ENCODE measurements around the gene HECTD4.

The HECTD4 gene

GRCh38 chr12:112321245-112321644 is 61.0 kb downstream of the HECTD4 start:
- no peak for DNase-seq (ENCODE audit: low spot score)

GRCh38 chr12:112319395-112319794 is 62.8 kb downstream of the HECTD4 start:
- no peak for DNase-seq (ENCODE audit: low spot score)

GRCh38 chr12:112317481-112317880 is 64.8 kb downstream of the HECTD4 start:
- no peak for DNase-seq (ENCODE audit: low spot score)

DNA sequence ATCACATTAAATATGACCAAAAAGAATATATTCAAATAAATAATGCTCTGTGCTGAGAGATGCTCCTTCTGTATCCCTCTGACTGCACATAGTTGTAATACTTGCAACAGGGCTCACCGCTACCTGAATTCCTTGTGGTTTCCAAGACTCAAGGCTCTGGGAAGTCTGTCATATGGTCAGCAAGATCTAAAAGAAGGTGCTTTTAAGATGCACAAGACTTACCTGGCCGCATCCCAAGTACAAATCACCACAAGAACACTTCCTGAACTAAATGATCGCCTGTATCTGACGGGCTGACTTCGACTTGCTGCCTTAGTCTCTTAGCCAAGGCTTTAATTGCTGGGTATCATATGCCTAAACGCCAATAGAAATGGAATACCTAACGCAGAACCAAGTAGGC is 67.2 kb downstream of the HECTD4 start:
- DNase-seq (ENCODE audit: low spot score), result no peak

- DNase-seq (ENCODE audit: low spot score), result no peak
Measured at GRCh38 chr12:112309797-112310196, 72.4 kb downstream of the HECTD4 start.

- no peak for DNase-seq (ENCODE audit: low spot score)
Measured at GRCh38 chr12:112308652-112309051, 73.6 kb downstream of the HECTD4 start.

- no peak for DNase-seq (ENCODE audit: low spot score)
Measured at GRCh38 chr12:112308161-112308560, 74.1 kb downstream of the HECTD4 start.

DNA sequence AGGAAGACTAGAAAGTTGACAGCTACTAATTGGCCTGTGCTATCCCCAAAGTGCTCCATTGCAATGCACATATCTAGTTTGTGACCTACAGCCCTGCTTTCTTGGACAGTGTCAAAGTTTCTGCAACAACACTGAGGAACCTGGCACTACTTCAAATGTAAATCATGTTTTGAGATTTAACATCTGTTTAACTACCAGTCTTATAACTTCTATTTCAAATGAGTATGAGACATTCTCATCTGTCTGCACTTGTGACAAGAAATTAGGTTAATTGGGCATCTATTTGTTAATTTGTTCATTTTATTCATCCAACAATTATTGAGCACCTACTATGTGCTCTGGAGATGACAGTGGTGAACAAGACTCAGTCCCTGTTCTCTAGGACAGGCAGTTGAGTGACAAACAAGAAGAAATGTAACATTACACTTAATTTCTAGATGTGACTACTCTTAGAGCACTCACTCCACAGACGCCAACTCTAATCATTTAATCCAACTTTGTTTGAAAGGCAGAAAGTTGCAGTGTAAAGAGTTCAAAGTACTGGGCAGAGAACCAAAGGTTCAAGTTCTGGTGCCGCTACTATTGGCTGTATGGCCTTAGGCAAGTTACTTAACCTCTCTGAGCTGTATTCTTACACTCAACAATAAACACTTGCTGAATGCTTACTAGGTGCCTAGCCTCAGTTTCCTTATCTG is 74.8 kb downstream of the HECTD4 start:
- no peak for DNase-seq (ENCODE audit: low spot score)

DNA sequence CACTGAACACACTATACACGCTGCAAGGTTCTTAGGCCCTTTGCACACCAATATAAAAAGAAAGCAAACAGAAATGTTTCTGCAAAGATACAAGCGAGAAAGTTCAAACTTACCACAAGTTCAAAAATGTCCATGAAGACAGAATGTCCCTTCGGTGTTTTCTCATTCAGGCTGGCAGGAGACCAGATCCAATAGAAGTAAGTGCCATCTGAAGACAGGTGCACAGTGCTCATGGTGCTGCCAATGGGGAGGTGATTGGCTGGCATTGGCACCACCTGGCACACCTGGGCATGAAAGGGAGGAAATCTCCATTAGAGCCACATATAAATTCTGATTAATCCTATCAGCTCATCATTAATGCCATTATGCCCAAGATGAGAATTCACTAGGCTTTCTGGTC is 76.3 kb downstream of the HECTD4 start:
- no peak for DNase-seq (ENCODE audit: low spot score)

- DNase-seq (ENCODE audit: low spot score), result no peak
Measured at GRCh38 chr12:112304436-112304835, 77.8 kb downstream of the HECTD4 start.

DNA sequence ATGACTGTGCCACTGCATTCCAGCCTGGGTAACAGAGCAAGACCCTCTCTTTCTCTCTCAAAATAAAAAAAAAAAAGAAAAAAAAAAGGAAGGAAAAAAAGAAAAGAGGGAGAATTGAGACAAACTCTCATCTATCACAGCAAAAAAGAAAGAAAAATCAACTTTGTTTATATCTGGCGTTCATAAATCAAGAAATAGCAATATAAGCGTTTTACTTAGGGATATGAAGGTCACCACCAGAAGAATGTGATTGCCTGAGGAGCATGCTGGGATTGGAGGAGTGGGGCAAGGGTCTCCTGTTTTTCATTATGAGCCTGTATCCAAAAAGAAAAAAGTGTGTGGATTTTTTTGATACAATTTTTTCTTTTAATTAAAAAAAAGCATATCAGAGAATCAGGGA is 78.4 kb downstream of the HECTD4 start:
- no peak for DNase-seq (ENCODE audit: low spot score)

DNA sequence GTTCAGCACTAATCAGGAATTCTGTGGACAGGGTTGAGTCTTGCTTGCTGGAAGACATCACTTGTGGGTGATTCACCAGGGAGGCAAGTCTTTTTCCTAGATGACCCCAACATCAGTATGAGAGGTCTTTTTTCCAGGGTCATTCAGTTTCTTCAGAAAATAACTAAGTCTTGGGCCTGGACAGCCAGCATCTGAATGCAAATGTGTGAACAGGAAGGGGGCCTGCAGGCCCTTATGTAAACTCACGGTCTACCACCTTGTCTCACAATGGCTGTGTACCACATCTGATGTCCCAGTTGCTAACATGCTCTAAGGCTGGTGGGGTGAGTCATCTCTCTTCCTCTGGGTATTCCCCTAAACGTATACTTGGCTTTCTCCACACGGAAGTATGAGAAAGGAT is 79.2 kb downstream of the HECTD4 start:
- DNase-seq (ENCODE audit: low spot score), result no peak

GRCh38 chr12:112299704-112300103 is 82.5 kb downstream of the HECTD4 start:
- no peak for DNase-seq (ENCODE audit: low spot score)

- no peak for DNase-seq (ENCODE audit: low spot score)
Measured at GRCh38 chr12:112297188-112297587, 85.0 kb downstream of the HECTD4 start.

GRCh38 chr12:112296183-112296582 is 86.0 kb downstream of the HECTD4 start:
- no peak for DNase-seq (ENCODE audit: low spot score)

DNA sequence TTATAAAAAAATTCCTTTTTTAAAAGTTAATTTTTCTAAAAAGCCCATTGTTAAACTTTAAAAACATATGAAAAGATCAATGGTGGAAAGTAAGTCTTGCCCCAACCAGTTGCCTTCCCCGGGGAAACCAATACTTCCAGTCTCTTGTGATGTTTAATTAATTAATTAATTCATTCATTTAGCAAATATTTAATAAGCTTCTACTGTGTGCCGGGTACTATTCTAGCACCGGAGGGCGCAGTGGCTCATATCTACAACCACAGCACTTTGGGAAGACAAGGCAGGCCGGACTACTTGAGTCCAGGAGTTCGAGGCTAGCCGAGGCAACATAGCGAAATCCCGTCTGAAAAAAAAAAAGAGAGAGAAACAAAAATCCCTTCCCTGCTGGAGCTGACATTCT is 87.4 kb downstream of the HECTD4 start:
- DNase-seq (ENCODE audit: low spot score), result peak; percentile 57

GRCh38 chr12:112288638-112289037 is 93.6 kb downstream of the HECTD4 start:
- no peak for DNase-seq (ENCODE audit: low spot score)

DNA sequence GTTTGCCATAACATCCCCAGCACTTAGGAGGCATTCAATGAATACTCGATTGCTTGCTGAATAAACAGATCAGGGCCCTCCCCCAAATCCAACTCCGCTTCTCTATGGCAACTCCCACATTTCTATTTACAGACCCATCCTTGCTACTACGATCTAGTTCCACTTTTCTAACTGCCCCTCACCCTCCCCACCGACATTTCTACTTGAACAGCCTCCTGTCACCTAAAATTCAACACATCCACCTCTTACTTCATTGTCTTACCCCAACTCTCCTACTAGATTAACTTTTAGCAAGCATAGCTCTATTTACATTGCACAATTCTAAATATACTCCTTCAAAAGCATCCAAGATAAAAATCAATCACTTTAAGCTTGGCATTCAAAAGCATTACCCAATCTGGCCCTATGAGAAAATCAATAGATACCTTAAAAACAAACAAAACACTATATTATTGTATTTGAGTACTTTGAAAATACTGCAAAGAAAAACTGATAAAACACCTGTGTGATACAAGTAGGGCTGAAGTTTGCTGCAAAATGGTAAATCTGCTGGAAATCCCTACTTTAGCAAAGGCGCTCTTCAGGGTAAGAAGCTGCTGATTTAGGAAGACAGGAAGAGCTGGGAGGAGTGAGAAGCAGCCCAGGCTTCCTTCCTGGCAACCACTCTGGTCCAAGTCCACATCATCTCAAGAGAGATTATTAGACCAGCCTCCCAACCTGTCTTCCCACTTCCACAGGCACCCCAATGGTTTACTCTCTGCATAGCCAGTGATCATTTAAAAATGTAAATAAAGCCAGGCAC is 96.4 kb downstream of the HECTD4 start:
- DNase-seq (ENCODE audit: low spot score), result no peak

DNA sequence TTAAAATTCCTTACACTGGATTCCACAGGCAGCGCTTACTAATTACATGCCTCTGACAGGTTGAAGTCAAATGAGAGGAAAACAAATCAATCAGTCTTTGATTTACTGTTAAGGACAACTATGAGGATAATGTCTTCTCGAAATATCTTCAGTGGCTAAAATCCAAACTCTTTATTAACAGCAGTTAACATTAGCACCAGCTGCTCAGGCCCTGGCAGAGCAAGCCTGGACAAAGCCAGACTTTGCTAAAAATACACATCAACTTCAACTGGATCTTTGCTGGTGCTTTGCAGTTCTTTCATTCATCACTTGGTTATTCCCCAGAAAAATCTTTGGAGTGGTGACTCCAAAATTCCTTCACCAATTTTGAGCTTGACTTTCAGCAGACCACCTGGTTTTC is 98.7 kb downstream of the HECTD4 start:
- DNase-seq (ENCODE audit: low spot score), result no peak

DNA sequence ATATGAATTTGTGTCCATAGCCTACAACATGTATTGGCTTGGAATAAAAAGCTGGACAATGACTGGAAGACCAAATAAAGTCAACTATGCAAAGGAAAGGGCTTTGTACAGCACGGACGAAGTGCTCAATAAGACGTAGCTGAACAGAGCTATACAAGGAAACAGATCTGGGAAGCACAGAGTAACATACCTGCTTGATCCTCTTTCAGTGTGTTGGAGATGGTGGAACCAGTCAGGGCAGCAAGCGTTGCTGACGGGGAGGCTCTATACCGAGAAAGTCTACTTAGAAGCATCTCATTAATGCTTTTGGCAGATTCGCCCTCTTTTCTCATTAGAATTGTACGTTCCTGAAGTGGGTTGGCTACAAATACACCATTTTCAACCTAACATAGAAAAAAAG is 99.3 kb downstream of the HECTD4 start:
- DNase-seq (ENCODE audit: low spot score), result no peak

GRCh38 chr12:112275836-112276235 is 106.4 kb downstream of the HECTD4 start:
- no peak for DNase-seq (ENCODE audit: low spot score)

DNA sequence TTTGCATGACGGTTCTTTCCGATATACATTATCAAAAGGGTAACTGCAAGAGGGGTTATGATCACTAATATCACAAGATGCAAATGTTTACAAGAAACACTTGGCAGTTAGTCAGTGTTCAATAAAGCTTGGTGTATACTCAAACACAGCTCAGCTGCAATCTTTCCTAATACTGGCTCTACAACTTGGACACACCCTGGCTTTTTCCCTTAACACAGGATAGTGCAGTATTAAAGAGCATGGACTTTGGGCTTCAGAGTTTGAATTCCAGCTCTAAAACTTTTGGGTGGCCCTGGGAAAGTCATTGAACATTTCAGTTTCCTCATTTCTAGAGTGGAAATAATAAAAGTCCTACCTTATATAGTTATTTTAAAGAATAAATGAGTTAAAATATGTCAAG is 107.0 kb downstream of the HECTD4 start:
- DNase-seq (ENCODE audit: low spot score), result no peak

DNA sequence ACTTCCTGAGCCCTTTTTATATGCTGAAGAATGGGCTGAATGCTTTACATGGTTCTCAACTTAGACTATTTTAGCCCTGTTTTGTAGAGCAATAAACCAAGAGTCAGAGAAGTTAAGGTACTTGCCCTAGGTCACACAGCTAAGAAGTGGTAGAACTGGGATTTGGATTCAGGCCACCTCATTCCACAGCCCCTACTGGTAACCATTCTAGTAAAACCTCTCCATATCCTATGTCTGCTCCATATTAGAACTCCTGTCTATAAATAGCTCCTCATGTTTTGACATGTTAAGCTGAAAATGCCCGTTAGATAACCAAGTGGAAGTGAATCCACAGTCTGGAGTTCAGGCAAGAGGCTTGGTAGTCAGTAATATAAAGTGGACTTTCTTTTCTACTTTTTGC is 111.6 kb downstream of the HECTD4 start:
- DNase-seq (ENCODE audit: low spot score), result no peak

GRCh38 chr12:112266473-112266872 is 115.8 kb downstream of the HECTD4 start:
- no peak for DNase-seq (ENCODE audit: low spot score)

Data from D341Med (cell line).